Karpas-422 (cell line): ENCODE measurements around the gene SNX24. TPM values are rescaled to one million over a fixed set of nuclear protein-coding genes. Genes with fewer than 3 reads are reported as not detected.
"Not testable (repeated sequence)": the region's sequence is repeated elsewhere in the genome, so short reads cannot be mapped to it uniquely, and the experiment has no call there.

Source experiments
- DNase-seq: peaks from one replicate; pipeline ENCODE4 v3.0.0-alpha.2; 2015
- H2AFZ ChIP-seq: fragments of 200-600 bp; sonication (generic); 2 replicates; pipeline ENCODE4 v1.6.1; 2014; ENCODE audit warnings: antibody characterized with exemption, low read length, mixed read lengths
- H3K27ac ChIP-seq: fragments of 200-600 bp; sonication (generic); 2 replicates; pipeline ENCODE4 v1.5.1; 2014; ENCODE audit warnings: mild to moderate bottlenecking, low read length, moderate library complexity
- H3K27me3 ChIP-seq: fragments of 200-600 bp; sonication (generic); 2 replicates; pipeline ENCODE4 v1.6.1; 2014; ENCODE audit warnings: low read length, mixed read lengths
- H3K36me3 ChIP-seq: fragments of 200-600 bp; sonication (generic); 2 replicates; pipeline ENCODE4 v1.6.1; 2014; ENCODE audit warnings: low read length, mixed read lengths; ENCODE audit not compliant: insufficient read depth
- H3K4me1 ChIP-seq: fragments of 200-600 bp; sonication (generic); 2 replicates; pipeline ENCODE4 v1.6.1; 2014; ENCODE audit warnings: mild to moderate bottlenecking, low read length, mixed read lengths
- H3K4me2 ChIP-seq: fragments of 200-600 bp; sonication (generic); 2 replicates; pipeline ENCODE4 v1.6.1; 2014; ENCODE audit warnings: low read length, low read depth, mild to moderate bottlenecking; ENCODE audit not compliant: poor library complexity, severe bottlenecking
- H3K4me3 ChIP-seq: fragments of 200-600 bp; sonication (generic); 2 replicates; pipeline ENCODE4 v1.5.1; 2014; ENCODE audit warnings: mild to moderate bottlenecking, antibody characterized with exemption, low read length, mixed read lengths
- H3K79me2 ChIP-seq: fragments of 200-600 bp; sonication (generic); 2 replicates; pipeline ENCODE4 v1.6.1; 2014; ENCODE audit warnings: mild to moderate bottlenecking, low read length, mixed read lengths
- H3K9ac ChIP-seq: fragments of 200-600 bp; sonication (generic); 2 replicates; pipeline ENCODE4 v1.6.0; 2014; ENCODE audit warnings: low read length
- H3K9me2 ChIP-seq: fragments of 200-600 bp; sonication (generic), shearing (Covaris generic); replicated peaks from 2 replicates; pipeline ENCODE4 v1.6.0; 2014; ENCODE audit warnings: mild to moderate bottlenecking, low read length, moderate library complexity; ENCODE audit not compliant: insufficient read depth
- H3K9me3 ChIP-seq: fragments of 300-700, 200-600 bp; sonication (generic); 2 replicates; pipeline ENCODE4 v1.6.1; 2014; ENCODE audit warnings: low read length, mixed read lengths
- H4K20me1 ChIP-seq: fragments of 200-600 bp; sonication (generic); 2 replicates; pipeline ENCODE4 v1.6.1; 2014; ENCODE audit warnings: mild to moderate bottlenecking, antibody characterized with exemption, low read length, low read depth; ENCODE audit not compliant: insufficient read depth
- total RNA-seq: library from RNA; depleted of rRNA; stranded (reverse); fragments of >200 nt; shearing (Covaris generic); gene quantifications from 2 replicates; pipeline ENCODE4 v1.2.3, GENCODE V29; 2014; ENCODE audit warnings: low replicate concordance

The SNX24 gene
- total RNA-seq, 1 experiment from 2014 or later = not detected

DNA sequence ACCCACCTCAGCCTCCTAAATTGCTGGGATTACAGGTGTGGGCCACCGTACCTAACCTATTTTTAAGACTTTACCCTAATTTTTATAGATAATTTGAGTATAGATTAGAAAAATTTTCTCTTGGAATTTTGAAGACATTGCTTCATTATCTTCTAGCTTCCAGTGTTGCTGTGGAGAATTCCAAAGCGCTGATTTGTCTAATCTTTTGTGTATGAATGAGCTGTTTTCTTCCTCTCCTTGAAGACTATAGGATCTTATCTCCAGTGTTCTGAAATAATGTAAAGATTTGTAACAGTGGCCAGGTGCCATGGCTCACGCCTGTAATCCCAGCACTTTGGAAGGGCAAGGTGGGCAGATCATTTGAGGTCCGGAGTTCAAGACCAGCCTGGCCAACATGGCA lies 5.7 kb upstream of the SNX24 start:
- H2AFZ ChIP-seq = no peak overlapping the region
- no peaks in the 10 kb centered on the region for H3K36me3 ChIP-seq

DNA sequence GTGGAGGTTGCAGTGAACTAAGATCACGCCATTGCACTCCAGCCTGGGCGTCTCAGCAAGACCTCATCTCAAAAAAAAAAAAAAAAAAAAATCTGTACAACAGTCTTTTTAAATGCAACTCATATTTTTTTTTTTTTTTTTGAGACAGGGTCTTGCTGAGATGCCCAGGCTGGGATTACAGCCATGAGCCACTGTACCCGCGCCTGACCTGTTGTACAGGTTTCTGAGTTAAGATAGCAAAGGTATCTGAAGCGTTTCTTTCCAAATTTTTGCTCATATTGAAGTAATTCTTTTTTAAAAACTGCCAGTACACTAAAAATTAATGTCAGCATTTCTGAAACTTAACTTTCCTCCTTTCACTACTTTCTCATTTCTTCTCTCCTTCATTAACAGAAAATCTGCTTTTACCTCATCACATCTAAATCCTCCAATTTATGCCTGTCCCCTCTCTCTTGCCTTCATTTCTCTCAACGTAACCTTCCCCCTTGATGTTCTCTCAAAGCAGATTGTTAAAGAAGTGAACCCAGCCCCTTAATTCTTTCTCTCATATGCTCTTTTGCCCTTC lies 3.3 kb upstream of the SNX24 start:
- no peaks in the 10 kb centered on the region for H3K36me3 ChIP-seq
- no peaks in the 10 kb centered on the region for H4K20me1 ChIP-seq
- H2AFZ ChIP-seq = no peak overlapping the region
- no peaks in the 10 kb centered on the region for H3K79me2 ChIP-seq
- no peak overlapping the region for H3K4me2 ChIP-seq
- H3K4me1 ChIP-seq = peaks cover 17% of the 10 kb centered on the region
- H3K9me2 ChIP-seq = no peaks in the 10 kb centered on the region
- no peaks in the 10 kb centered on the region for H3K27me3 ChIP-seq
- no peak for DNase-seq
- H3K9me3 ChIP-seq = no peaks in the 10 kb centered on the region
- no peak overlapping the region for H3K9ac ChIP-seq
- no peak overlapping the region for H3K4me3 ChIP-seq
- no peak overlapping the region for H3K27ac ChIP-seq

More for the DNA sequence above, 5.7 kb upstream of the SNX24 start:
- H3K4me2 ChIP-seq = no peak overlapping the region
- H3K4me1 ChIP-seq = peaks cover 9% of the 10 kb centered on the region
- H3K27me3 ChIP-seq = no peaks in the 10 kb centered on the region
- no peaks in the 10 kb centered on the region for H3K79me2 ChIP-seq
- no peak overlapping the region for H3K9ac ChIP-seq
- no peak overlapping the region for H3K27ac ChIP-seq
- no peaks in the 10 kb centered on the region for H3K9me3 ChIP-seq
- no peaks in the 10 kb centered on the region for H4K20me1 ChIP-seq
- no peak for DNase-seq
- no peak overlapping the region for H3K4me3 ChIP-seq
- no peaks in the 10 kb centered on the region for H3K9me2 ChIP-seq

- H3K79me2 ChIP-seq = no peaks in the 10 kb centered on the region
- no peaks in the 10 kb centered on the region for H3K9me2 ChIP-seq
- no peaks in the 10 kb centered on the region for H4K20me1 ChIP-seq
- no peaks in the 10 kb centered on the region for H3K36me3 ChIP-seq
- no peaks in the 10 kb centered on the region for H3K9me3 ChIP-seq
- H3K27ac ChIP-seq = no peak overlapping the region
- peak; percentile 44 for DNase-seq
- H2AFZ ChIP-seq = peak overlapping the region; percentile 100
- H3K9ac ChIP-seq = peak overlapping the region; percentile 75
- H3K27me3 ChIP-seq = no peaks in the 10 kb centered on the region
- H3K4me2 ChIP-seq = peak overlapping the region; percentile 100
- peak overlapping the region; percentile 90 for H3K4me3 ChIP-seq
- peaks cover 17% of the 10 kb centered on the region for H3K4me1 ChIP-seq
Measured at GRCh38 chr5:122844136-122844909, 1.1 kb upstream of the SNX24 start.

DNA sequence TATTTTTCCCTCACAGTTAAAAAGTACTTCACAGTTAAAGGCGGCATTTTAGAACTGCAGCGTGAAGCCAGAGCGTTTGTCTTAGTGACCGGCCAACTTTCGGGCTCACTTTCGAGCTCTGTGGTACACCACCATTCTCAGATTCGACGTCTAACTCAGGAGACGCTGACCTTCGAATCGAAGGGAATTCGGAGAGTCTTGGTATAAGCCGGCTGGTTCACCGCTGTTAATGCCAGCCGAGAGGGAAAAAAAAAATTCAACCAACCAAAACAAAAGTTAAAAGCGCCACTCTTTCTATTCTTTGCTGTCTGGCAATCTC lies 544 bp upstream of the SNX24 start:
- Histone ChIP-seq H3K27ac (no peak overlapping the region), H3K4me1 (peaks cover 17% of the 10 kb centered on the region), H3K9me3 (no peaks in the 10 kb centered on the region), H3K4me3 (peak overlapping the region; percentile 90), H2AFZ (peak overlapping the region; percentile 100), H3K9me2 (no peaks in the 10 kb centered on the region), H4K20me1 (no peaks in the 10 kb centered on the region), H3K36me3 (no peaks in the 10 kb centered on the region), H3K27me3 (no peaks in the 10 kb centered on the region), H3K4me2 (peak overlapping the region; percentile 100), H3K9ac (peak overlapping the region; percentile 75), H3K79me2 (no peaks in the 10 kb centered on the region)
- DNase-seq = peak; percentile 48

- H3K9me3 ChIP-seq = no peaks in the 10 kb centered on the region
- peaks cover 17% of the 10 kb centered on the region for H3K4me1 ChIP-seq
- H3K27ac ChIP-seq = no peak overlapping the region
- no peaks in the 10 kb centered on the region for H3K36me3 ChIP-seq
- H4K20me1 ChIP-seq = no peaks in the 10 kb centered on the region
- no peaks in the 10 kb centered on the region for H3K9me2 ChIP-seq
- no peak for DNase-seq
- no peaks in the 10 kb centered on the region for H3K27me3 ChIP-seq
- no peaks in the 10 kb centered on the region for H3K79me2 ChIP-seq
- no peak overlapping the region; the same call in 1 of the 2 replicates for H3K9ac ChIP-seq
- peak overlapping the region; percentile 100 for H3K4me2 ChIP-seq
- peak overlapping the region; percentile 92 for H2AFZ ChIP-seq
- peak overlapping the region; percentile 90 for H3K4me3 ChIP-seq
Measured at GRCh38 chr5:122846051-122846550, 688 bp downstream of the SNX24 start.

GRCh38 chr5:122847687-122848081 lies 2.3 kb downstream of the SNX24 start:
- no peak for DNase-seq
- H3K27ac ChIP-seq = no peak overlapping the region
- H3K4me3 ChIP-seq = no peak overlapping the region
- no peaks in the 10 kb centered on the region for H3K9me3 ChIP-seq
- H3K36me3 ChIP-seq = no peaks in the 10 kb centered on the region
- no peak overlapping the region for H3K4me2 ChIP-seq
- H3K9ac ChIP-seq = no peak overlapping the region
- H3K4me1 ChIP-seq = peaks cover 17% of the 10 kb centered on the region
- H2AFZ ChIP-seq = no peak overlapping the region
- no peaks in the 10 kb centered on the region for H3K27me3 ChIP-seq
- no peaks in the 10 kb centered on the region for H3K79me2 ChIP-seq
- no peaks in the 10 kb centered on the region for H4K20me1 ChIP-seq
- no peaks in the 10 kb centered on the region for H3K9me2 ChIP-seq

- no peak overlapping the region for H3K9ac ChIP-seq
- H3K4me3 ChIP-seq = no peak overlapping the region
- no peak overlapping the region for H3K4me2 ChIP-seq
- no peak for DNase-seq
- no peaks in the 10 kb centered on the region for H3K36me3 ChIP-seq
- H3K9me3 ChIP-seq = no peaks in the 10 kb centered on the region
- no peaks in the 10 kb centered on the region for H3K9me2 ChIP-seq
- no peaks in the 10 kb centered on the region for H3K79me2 ChIP-seq
- no peaks in the 10 kb centered on the region for H4K20me1 ChIP-seq
- no peaks in the 10 kb centered on the region for H3K27me3 ChIP-seq
- H3K4me1 ChIP-seq = peaks cover 8% of the 10 kb centered on the region
- no peak overlapping the region for H3K27ac ChIP-seq
- H2AFZ ChIP-seq = no peak overlapping the region
Measured at GRCh38 chr5:122849771-122850170, 4.4 kb downstream of the SNX24 start.

- not testable (repeated sequence) for H3K9me2 ChIP-seq, H3K27ac ChIP-seq, H3K79me2 ChIP-seq, H3K9me3 ChIP-seq, H3K4me2 ChIP-seq, H3K27me3 ChIP-seq, H3K36me3 ChIP-seq, DNase-seq, H3K4me1 ChIP-seq, H2AFZ ChIP-seq, H4K20me1 ChIP-seq, H3K4me3 ChIP-seq, H3K9ac ChIP-seq
Measured at GRCh38 chr5:122857538-122857937, 12.1 kb downstream of the SNX24 start.
